Measurements from ENCODE around the gene ATP8B3. TPM values are rescaled to one million over a fixed set of nuclear protein-coding genes. Genes with fewer than 3 reads are reported as not detected.
A peak's percentile ranks its signal among the peaks of the same experiment; 100 is the strongest.

ATP8B3 gene
- total RNA-seq, 4 donors from 2014 or later: 0.27 to 0.75 TPM; not detected in 2

- TF ChIP-seq EP300 (IDR thresholded peaks at IDR 0.05; ENCODE audit: low read depth) (no peak), POLR2AphosphoS5 (IDR thresholded peaks at IDR 0.05) (no peak), POLR2A (IDR thresholded peaks at IDR 0.05) (no peak), CTCF (IDR thresholded peaks at IDR 0.05) (no peak)
- no peak overlapping the region for H3K27ac ChIP-seq
Observed at GRCh38 chr19:1826557-1827521, 14.8 kb upstream of the ATP8B3 start.

GRCh38 chr19:1825909-1826556 is 14.0 kb upstream of the ATP8B3 start:
- peak; percentile 75 for DNase-seq
- in situ Hi-C loops (cut with MboI; ENCODE audit: low pct_ligation_motif_present in 1 of 4, low pct_unique_long_range_greater_than_20kb in 1 of 4, low sequenced_read_pairs in 3 of 4) (no loop called here), intact Hi-C loops (cut with DNase I; ENCODE audit: low total_unique reads) (no loop called here)
- H3K4me3 ChIP-seq: no peak overlapping the region
- H3K9me3 ChIP-seq: no peaks in the 10 kb centered on the region
- H3K36me3 ChIP-seq: peaks cover 0 to 19% (median 6%) of the 10 kb centered on the region in 4 donors
- no peak overlapping the region for H3K27ac ChIP-seq
- peaks cover 0 to 27% (median 10%) of the 10 kb centered on the region in 4 donors for H3K4me1 ChIP-seq
- TF ChIP-seq POLR2A (IDR thresholded peaks at IDR 0.05): no peak
- TF ChIP-seq CTCF (IDR thresholded peaks at IDR 0.05): peak; percentile 85 to 94 (median 93)
- no peak for TF ChIP-seq POLR2AphosphoS5 (IDR thresholded peaks at IDR 0.05)
- H3K27me3 ChIP-seq: no peaks in the 10 kb centered on the region
- WGBS, 2 donors (ENCODE audit: low coverage in 1 of 2): 0 to 41% methylated on average over 1 to 15 of the region's 15 CpGs

More at GRCh38 chr19:1826557-1827521, 14.8 kb upstream of the ATP8B3 start:
- intact Hi-C loops (cut with DNase I; ENCODE audit: low total_unique reads) (no loop called here), in situ Hi-C loops (cut with MboI; ENCODE audit: low pct_ligation_motif_present in 1 of 4, low pct_unique_long_range_greater_than_20kb in 1 of 4, low sequenced_read_pairs in 3 of 4) (no loop called here)
- H3K27me3 ChIP-seq: no peaks in the 10 kb centered on the region
- H3K9me3 ChIP-seq: no peaks in the 10 kb centered on the region
- H3K4me3 ChIP-seq: no peak overlapping the region
- H3K4me1 ChIP-seq: peaks cover 0 to 27% (median 10%) of the 10 kb centered on the region in 4 donors
- 71 to 85% methylated on average over 4 to 48 of the region's 63 CpGs for WGBS, 2 donors (ENCODE audit: low coverage in 1 of 2)
- DNase-seq: no peak
- peaks cover 0 to 19% (median 6%) of the 10 kb centered on the region in 4 donors for H3K36me3 ChIP-seq

- no peak for DNase-seq
- Histone ChIP-seq H3K27me3 (no peaks in the 10 kb centered on the region), H3K27ac (no peak overlapping the region), H3K36me3 (peaks cover 0 to 33% (median 13%) of the 10 kb centered on the region in 4 donors), H3K9me3 (no peaks in the 10 kb centered on the region), H3K4me1 (peaks cover 0 to 15% (median 6%) of the 10 kb centered on the region in 4 donors), H3K4me3 (no peak overlapping the region)
- in situ Hi-C loops (cut with MboI; ENCODE audit: low pct_ligation_motif_present in 1 of 4, low pct_unique_long_range_greater_than_20kb in 1 of 4, low sequenced_read_pairs in 3 of 4) (loop anchor here in 1 of 4 donors (25.0 kb wide), 1 partner anchor 287 kb away; no protein-coding TSS in a partner anchor), intact Hi-C loops (cut with DNase I; ENCODE audit: low total_unique reads) (loop anchor here (5.0 kb wide), 1 partner anchor 37 kb away; no protein-coding TSS in a partner anchor)
- WGBS, 2 donors (ENCODE audit: low coverage in 1 of 2): 88% methylated on average over 4 to 14 of the region's 14 CpGs
- TF ChIP-seq EP300 (IDR thresholded peaks at IDR 0.05; ENCODE audit: low read depth): no peak
Observed at GRCh38 chr19:1824252-1824622, 12.2 kb upstream of the ATP8B3 start.

GRCh38 chr19:1823539-1824251 is 11.6 kb upstream of the ATP8B3 start:
- Histone ChIP-seq H3K4me3 (no peak overlapping the region), H3K9me3 (no peaks in the 10 kb centered on the region), H3K27ac (no peak overlapping the region), H3K27me3 (no peaks in the 10 kb centered on the region), H3K36me3 (peaks cover 0 to 38% (median 16%) of the 10 kb centered on the region in 4 donors), H3K4me1 (peaks cover 0 to 14% (median 6%) of the 10 kb centered on the region in 4 donors)
- TF ChIP-seq POLR2AphosphoS5 (IDR thresholded peaks at IDR 0.05) (no peak), CTCF (IDR thresholded peaks at IDR 0.05) (no peak), POLR2A (IDR thresholded peaks at IDR 0.05) (no peak), EP300 (IDR thresholded peaks at IDR 0.05; ENCODE audit: low read depth) (no peak)
- in situ Hi-C loops (cut with MboI; ENCODE audit: low pct_ligation_motif_present in 1 of 4, low pct_unique_long_range_greater_than_20kb in 1 of 4, low sequenced_read_pairs in 3 of 4): loop anchor here in 1 of 4 donors (25.0 kb wide), 1 partner anchor 286 kb away; no protein-coding TSS in a partner anchor
- WGBS, 2 donors (ENCODE audit: low coverage in 1 of 2): 89% methylated on average over 24 of the region's 36 CpGs; no CpG with 5 or more reads in 1 of the 2 donors
- intact Hi-C loops (cut with DNase I; ENCODE audit: low total_unique reads): loop anchor here (5.0 kb wide), 1 partner anchor 36 kb away; no protein-coding TSS in a partner anchor
- no peak for DNase-seq
